ENCODE measurements around the gene KIRREL2.
A peak's percentile ranks its signal among the peaks of the same experiment; 100 is the strongest.
"Not testable (repeated sequence)": the region's sequence is repeated elsewhere in the genome, so short reads cannot be mapped to it uniquely, and the experiment has no call there.

The KIRREL2 gene

GRCh38 chr19:35870124-35870736, 13.5 kb downstream of the KIRREL2 start:
- DNase-seq: peak; percentile 35 to 71

GRCh38 chr19:35870798-35871197, 14.1 kb downstream of the KIRREL2 start:
- DNase-seq: no peak

- no peak for DNase-seq
Observed at GRCh38 chr19:35871611-35872010, 14.9 kb downstream of the KIRREL2 start.

- no peak for DNase-seq
Observed at GRCh38 chr19:35872180-35872579, 15.5 kb downstream of the KIRREL2 start.

GRCh38 chr19:35874392-35874930, 17.8 kb downstream of the KIRREL2 start:
- DNase-seq: no peak

GRCh38 chr19:35879068-35879467, 22.4 kb downstream of the KIRREL2 start:
- DNase-seq: no peak

GRCh38 chr19:35879770-35880317, 23.1 kb downstream of the KIRREL2 start:
- DNase-seq: peak; percentile 89 to 95

GRCh38 chr19:35882114-35882832, 25.6 kb downstream of the KIRREL2 start:
- DNase-seq: peak; percentile 61 to 84

- no peak for DNase-seq
Observed at GRCh38 chr19:35883882-35884281, 27.2 kb downstream of the KIRREL2 start.

- no peak for DNase-seq
Observed at GRCh38 chr19:35885225-35885738, 28.6 kb downstream of the KIRREL2 start.

GRCh38 chr19:35885904-35886303, 29.2 kb downstream of the KIRREL2 start:
- no peak for DNase-seq

GRCh38 chr19:35887197-35887596, 30.5 kb downstream of the KIRREL2 start:
- DNase-seq: no peak

GRCh38 chr19:35888398-35888797, 31.7 kb downstream of the KIRREL2 start:
- no peak for DNase-seq

- no peak for DNase-seq
Observed at GRCh38 chr19:35889370-35890112, 32.8 kb downstream of the KIRREL2 start.

- no peak for DNase-seq
Observed at GRCh38 chr19:35890113-35890650, 33.5 kb downstream of the KIRREL2 start.

GRCh38 chr19:35891819-35892218, 35.1 kb downstream of the KIRREL2 start:
- not testable (repeated sequence) for DNase-seq

GRCh38 chr19:35894342-35894741, 37.6 kb downstream of the KIRREL2 start:
- DNase-seq: no peak

GRCh38 chr19:35895911-35896642, 39.4 kb downstream of the KIRREL2 start:
- no peak for DNase-seq

GRCh38 chr19:35896643-35897040, 39.9 kb downstream of the KIRREL2 start:
- no peak for DNase-seq

GRCh38 chr19:35897706-35898451, 41.2 kb downstream of the KIRREL2 start:
- DNase-seq: no peak

GRCh38 chr19:35898499-35898809, 41.7 kb downstream of the KIRREL2 start:
- no peak for DNase-seq
